SK-MEL-5 (cell line): ENCODE data around the gene OR11L1. TPM values are rescaled to one million over a fixed set of nuclear protein-coding genes. Genes with fewer than 3 reads are reported as not detected.

ENCODE experiments used
- DNase-seq: peaks from one replicate; pipeline ENCODE4 v3.0.0-alpha.2; 2016; ENCODE audit warnings: low read depth, low spot score
- in situ Hi-C: cut with HindIII; loops from 2 replicates; pipeline ENCODE4 v1.10.0; 2016; ENCODE audit warnings: low sequenced_read_pairs, high pct_unique_total_duplicates, low pct_unique_long_range_greater_than_20kb
- total RNA-seq: library from RNA; depleted of rRNA; stranded (reverse); fragments of >200 nt; shearing (Covaris generic); gene quantifications from 2 replicates; pipeline ENCODE4 v1.2.3, GENCODE V29; 2014; rRNA removed

The OR11L1 gene
- total RNA-seq, 1 experiment from 2014 or later, result not detected

DNA sequence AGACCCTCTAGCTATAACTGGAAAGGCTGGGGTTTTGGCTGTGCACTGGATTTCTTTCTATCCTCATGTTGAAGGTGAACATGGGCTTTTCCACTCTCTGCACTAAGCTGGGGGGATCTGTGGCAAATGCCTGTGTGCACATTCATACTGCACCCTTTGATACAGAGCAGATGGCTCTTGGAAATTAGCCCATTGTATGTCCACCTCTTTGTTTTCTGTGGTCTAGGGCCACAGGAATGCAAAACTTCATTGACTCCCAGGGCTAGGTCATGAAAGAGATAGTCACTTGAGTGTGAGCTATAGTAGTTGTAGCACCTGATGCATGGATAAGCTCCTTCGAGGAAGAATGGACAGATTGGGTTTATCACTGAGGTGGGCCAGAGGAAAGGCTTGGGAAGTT, 12.0 kb downstream of the OR11L1 start:
- DNase-seq, result no peak

DNA sequence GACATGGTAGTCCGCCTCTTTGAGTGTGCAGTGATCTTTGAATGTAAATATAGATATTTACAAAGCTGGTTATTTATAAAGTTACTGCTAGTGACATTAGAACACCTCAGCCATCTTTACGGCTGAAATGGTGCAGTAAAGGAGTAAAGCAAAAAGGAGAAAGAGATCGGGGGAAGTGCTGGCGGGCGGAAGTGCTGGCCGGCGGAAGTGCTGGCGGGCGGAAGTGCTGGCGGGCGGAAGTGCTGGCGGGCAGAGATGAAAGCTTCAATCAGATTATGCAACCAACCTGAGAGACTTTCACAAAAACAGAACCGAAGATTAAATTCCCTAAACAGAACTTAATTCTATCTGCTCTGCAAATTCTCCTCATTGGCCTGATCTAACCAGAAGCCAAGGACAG, 16.3 kb downstream of the OR11L1 start:
- in situ Hi-C loops, result no loop called here
- no peak for DNase-seq

More for the DNA sequence above, 12.0 kb downstream of the OR11L1 start:
- in situ Hi-C loops, result no loop called here

DNA sequence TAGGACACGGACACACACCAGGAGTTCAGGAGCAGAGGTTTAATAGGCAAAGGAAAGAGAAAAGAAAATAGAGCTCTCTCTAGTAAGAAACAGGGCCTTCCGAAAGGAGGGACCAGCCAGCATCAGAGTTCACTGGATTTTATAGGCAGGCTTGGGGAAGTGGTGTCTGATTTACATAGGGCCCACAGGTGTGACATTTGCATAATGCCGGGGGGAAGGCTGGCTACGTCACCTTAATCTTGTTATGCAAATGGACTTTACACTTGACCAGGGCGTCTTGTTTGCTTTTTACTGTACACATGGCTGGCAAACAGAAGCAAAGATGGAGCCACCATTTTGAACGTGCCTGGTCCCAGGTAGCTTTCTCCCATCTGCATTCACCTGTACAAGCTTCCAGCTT, 17.7 kb downstream of the OR11L1 start, which contains the start of gene OR14A16:
Gene OR14A16 (minus strand): TSS at position 97 of the 400 bp plus-strand sequence. CDS start 8,390 bp downstream, outside the sequence.
- in situ Hi-C loops, result no loop called here
- DNase-seq, result no peak

DNA sequence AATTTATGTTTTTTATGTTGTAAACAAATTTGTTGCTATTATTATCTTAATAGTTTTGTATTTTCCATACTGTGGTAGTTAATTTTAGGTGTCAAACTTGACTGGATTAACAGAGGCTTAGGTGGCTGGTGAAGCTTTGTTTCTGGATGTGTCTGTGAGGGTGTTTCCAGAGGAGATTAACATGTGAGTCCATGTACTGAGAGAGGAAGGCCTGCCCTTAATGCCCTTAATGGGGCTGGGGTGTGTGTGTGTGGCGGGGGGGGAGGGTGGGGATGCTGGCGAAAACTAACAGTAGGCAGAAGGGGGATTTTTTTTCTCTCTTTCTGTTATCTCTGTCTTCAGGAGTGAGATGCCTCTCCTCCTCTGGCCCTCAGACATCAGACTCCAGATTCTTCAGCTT, 19.6 kb downstream of the OR11L1 start:
- no peak for DNase-seq
- in situ Hi-C loops, result no loop called here

DNA sequence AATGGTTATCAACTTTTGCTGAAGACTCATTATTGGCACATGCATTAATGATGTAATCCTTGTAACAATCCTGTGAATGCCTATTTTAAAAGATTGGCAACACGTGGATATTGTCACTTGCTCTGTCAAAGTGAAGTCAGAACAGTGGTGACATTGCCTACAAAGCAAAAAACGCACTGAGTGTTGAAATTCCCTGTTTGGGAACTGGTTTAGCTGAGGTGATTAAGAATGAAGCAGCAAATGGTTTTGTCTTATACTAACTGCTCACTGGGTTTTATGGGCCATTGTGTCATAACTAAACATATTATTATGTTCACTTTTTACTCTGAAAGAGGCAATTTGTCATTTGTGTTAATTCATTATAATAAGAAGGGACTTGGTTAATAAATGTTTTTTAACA, 29.1 kb downstream of the OR11L1 start:
- DNase-seq, result no peak
- in situ Hi-C loops, result no loop called here

DNA sequence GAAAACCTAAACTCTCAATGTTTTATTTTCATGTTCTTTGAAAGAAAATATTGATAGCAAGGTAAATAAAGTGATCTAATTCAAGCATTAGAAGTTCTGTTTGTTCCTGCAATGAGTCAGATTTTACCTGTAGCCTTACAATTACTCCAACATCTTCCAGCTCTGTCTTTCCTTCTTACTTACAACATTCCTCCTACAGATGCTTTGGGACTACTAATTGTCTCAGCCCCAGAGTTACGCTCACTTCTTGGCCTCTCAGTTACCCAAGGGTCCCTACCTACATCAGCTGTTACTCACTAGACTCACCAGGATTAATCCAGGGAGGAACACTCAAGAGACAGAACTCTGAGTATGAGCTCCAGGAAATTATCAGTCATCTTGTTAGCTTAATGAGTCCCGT, 44.2 kb downstream of the OR11L1 start:
- in situ Hi-C loops, result no loop called here
- no peak for DNase-seq

Other genes with a start within 250 kb of the OR11L1 start
- gene OR2G3, start 236.3 kb downstream of the OR11L1 start, total RNA-seq, result not detected in 2 replicates
- gene OR13G1, start 162.2 kb downstream of the OR11L1 start, total RNA-seq, result not detected in 2 replicates
- not detected in 2 replicates for gene OR6F1, start 125.2 kb downstream of the OR11L1 start, total RNA-seq
- gene OR14K1, start 103.3 kb downstream of the OR11L1 start, total RNA-seq, result not detected in 2 replicates
- gene OR14A2, start 93.8 kb downstream of the OR11L1 start, total RNA-seq, result not detected in 2 replicates
- not detected in 2 replicates for gene OR1C1, start 81.3 kb downstream of the OR11L1 start, total RNA-seq
- gene OR14A16, start 17.8 kb downstream of the OR11L1 start, total RNA-seq, result not detected in 2 replicates
- gene TRIM58, start 15.3 kb upstream of the OR11L1 start, total RNA-seq, result 0.13 and 0.16 TPM in 2 replicates
- gene OR2W3, start 53.7 kb upstream of the OR11L1 start, total RNA-seq, result not detected in 2 replicates
- not detected in 2 replicates for gene OR2T8, start 78.4 kb upstream of the OR11L1 start, total RNA-seq
- gene OR2AJ1, start 83.0 kb upstream of the OR11L1 start, total RNA-seq, result not detected in 2 replicates
- not detected in 2 replicates for gene OR2L8, start 107.0 kb upstream of the OR11L1 start, total RNA-seq
- gene OR2AK2, start 123.3 kb upstream of the OR11L1 start, total RNA-seq, result not detected in 2 replicates
- gene OR2L5, start 171.8 kb upstream of the OR11L1 start, total RNA-seq, result not detected in 2 replicates
- gene OR2L2, start 188.2 kb upstream of the OR11L1 start, total RNA-seq, result not detected in 2 replicates
- not detected in 2 replicates for gene OR2L3, start 204.9 kb upstream of the OR11L1 start, total RNA-seq